ENCODE results near the gene SPDYE18. TPM values are rescaled to one million over a fixed set of nuclear protein-coding genes. Genes with fewer than 3 reads are reported as not detected.
"Not testable (repeated sequence)": the region's sequence is repeated elsewhere in the genome, so short reads cannot be mapped to it uniquely, and the experiment has no call there.

Gene SPDYE18
- total RNA-seq, 1 experiment from 2014 or later, result not detected

DNA sequence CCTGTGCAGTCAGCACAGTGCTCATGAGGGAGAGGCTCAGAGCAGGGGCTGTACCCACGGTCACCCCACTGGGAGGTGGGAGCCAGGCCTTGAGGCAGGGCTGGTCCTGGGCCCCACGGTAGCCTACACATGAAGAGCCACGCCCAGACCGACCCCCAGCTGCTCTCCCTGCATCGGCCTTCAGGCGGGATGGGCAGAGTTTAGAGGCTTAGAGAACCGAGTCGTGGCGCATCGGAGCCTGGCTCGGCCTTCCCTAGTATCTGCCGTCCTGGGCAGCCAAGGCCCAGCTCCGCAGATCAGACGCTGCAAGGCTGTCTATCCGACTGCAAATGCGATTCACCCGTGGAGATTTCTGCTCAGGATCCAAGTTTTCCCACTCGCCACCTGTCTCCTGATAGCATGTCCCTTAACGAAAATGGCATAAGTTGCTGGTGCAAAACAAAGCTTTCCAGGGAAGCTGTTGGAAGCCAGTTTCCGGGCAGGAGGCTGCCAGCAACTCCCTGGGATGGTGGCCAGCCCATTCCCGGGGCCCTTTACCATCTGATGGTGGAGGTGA, 59.6 kb downstream of the SPDYE18 start:
- H3K36me3 Mint-ChIP-seq; H3K4me1 Mint-ChIP-seq; H3K9me3 Mint-ChIP-seq; ATAC-seq; POLR2A ChIA-PET; CTCF ChIA-PET; H3K27me3 Mint-ChIP-seq (ENCODE audit: low read depth); H3K4me3 Mint-ChIP-seq; H3K27ac Mint-ChIP-seq; DNase-seq (ENCODE audit: low spot score): not testable (repeated sequence)

DNA sequence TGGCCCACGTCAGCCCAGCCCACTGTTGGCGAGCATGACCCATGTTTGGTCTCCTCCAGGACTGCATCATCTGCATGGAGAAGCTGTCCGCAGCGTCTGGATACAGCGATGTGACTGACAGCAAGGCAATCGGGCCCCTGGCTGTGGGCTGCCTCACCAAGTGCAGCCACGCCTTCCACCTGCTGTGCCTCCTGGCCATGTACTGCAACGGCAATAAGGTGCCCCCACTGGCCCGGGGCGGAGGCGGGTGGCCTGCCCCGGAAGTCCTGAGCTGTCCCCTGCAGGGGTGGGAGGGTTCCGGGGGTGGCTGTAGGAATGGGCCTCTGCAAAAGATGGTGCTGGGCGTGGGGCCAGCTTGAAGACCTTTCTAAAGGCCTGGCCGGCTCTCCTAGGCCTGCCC, 60.3 kb downstream of the SPDYE18 start:
- not testable (repeated sequence) for H3K36me3 Mint-ChIP-seq

More for the DNA sequence above, 60.3 kb downstream of the SPDYE18 start:
- CTCF ChIA-PET; DNase-seq (ENCODE audit: low spot score); H3K9me3 Mint-ChIP-seq; POLR2A ChIA-PET; H3K27me3 Mint-ChIP-seq (ENCODE audit: low read depth); H3K27ac Mint-ChIP-seq; H3K4me3 Mint-ChIP-seq; ATAC-seq; H3K4me1 Mint-ChIP-seq: not testable (repeated sequence)

Other genes with a start within 250 kb of the SPDYE18 start
- gene SPDYE17, start 30.2 kb downstream of the SPDYE18 start, total RNA-seq (2021), result not detected in 3 replicates
- 0.94 to 1.3 TPM (median 1.1 TPM) in 3 replicates for gene CCDC146, start 60.1 kb upstream of the SPDYE18 start, total RNA-seq (2021)
- 0.05 TPM in 1 of 3 replicates, not detected in the others for gene FGL2, start 137.3 kb upstream of the SPDYE18 start, total RNA-seq (2021)

All from WTC11 (cell line).